Measurements from ENCODE around the gene ARHGEF17.

The ARHGEF17 gene

DNA sequence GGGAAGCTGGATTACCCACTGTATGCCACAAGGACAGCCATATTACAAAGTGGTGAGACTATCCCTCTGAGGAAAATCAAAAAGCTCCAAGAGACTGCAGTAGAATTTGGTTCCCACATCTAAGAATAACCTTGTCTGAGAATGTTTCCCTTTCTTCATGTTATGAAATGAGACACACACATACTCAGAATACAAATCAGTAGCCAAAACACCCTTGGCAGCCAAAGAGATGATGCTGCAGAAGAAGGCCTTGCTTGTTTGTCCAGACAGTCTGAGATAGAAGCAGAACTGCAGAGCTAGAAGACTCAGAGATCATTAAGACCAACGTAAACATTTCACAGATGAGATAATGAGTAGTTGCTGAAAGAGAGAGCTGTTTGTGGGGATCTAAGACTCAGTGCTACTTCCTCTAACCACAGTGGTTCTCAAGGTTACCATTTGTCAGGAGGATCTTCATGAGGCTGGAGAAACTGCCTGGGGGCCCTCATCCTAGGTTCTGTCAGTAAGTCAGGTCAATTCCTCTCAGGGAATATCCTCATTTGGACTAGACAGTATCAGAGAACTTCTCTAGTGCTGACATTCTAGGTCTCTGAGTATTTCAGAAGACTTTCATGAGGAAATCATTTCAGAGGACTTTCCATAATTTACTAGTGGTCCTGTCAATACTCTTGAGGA is 107.0 kb downstream of the ARHGEF17 start:
- no peaks in the 10 kb centered on the region for H3K4me1 ChIP-seq (ENCODE audit: control insufficient read depth, low read length)

DNA sequence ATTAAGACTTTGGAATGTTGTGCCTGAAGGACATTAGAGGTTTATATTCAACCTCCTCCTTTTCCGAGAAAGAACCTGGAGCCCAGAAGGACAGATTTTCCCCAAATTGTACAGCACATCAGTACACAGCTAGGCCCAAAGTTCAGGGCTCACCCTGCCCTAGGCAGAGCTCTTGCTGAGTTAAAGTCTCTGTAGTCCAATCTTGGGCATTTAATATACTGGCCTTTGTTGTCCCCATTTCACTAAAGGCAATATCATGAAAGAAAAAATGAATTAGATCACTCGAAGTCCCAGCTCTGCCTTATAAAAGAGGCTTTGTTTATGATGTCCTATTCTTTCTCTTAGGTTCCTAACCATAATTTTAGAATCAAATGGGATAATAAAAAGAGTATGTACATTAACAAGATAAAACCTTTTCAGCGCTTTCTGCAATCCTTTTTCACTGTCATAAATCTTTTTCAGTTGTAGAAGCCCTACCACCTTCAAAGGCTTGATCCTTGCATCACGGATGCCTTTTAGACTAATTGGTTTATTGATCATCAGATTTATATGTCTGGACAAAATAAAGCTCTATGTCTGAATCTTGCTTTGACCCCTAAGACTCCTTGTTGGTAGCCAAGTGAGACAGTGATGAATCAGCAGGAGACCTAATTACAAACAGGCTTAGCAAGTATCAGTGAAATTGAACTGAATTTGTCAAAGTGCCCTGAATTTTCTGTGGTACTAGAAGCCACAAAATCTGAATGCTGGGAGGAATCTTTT is 108.0 kb downstream of the ARHGEF17 start:
- no peaks in the 10 kb centered on the region for H3K9me2 ChIP-seq (replicated peaks; ENCODE audit: control insufficient read depth, low read length)
- no peaks in the 10 kb centered on the region for H3K4me1 ChIP-seq (ENCODE audit: control insufficient read depth, low read length)
- no peak overlapping the region for H3K27ac ChIP-seq (ENCODE audit: low read depth, low read length)
- no peaks in the 10 kb centered on the region for H3K79me2 ChIP-seq (ENCODE audit: control insufficient read depth, low read length)
- H3K36me3 ChIP-seq (ENCODE audit: control insufficient read depth, low read length): peaks cover 15% of the 10 kb centered on the region
- H4K20me1 ChIP-seq (ENCODE audit: control insufficient read depth, insufficient read depth, low read depth, low read length): no peaks in the 10 kb centered on the region; the same call in 1 of the 2 replicates
- H3K4me2 ChIP-seq (ENCODE audit: low read length): no peak overlapping the region
- H3K9me3 ChIP-seq (ENCODE audit: control insufficient read depth, insufficient read depth, low read length): no peaks in the 10 kb centered on the region
- H3K4me3 ChIP-seq (ENCODE audit: low read length): no peak overlapping the region
- H3F3A ChIP-seq (ENCODE audit: control insufficient read depth, insufficient read depth): no peaks in the 10 kb centered on the region
- no peaks in the 10 kb centered on the region for H3K27me3 ChIP-seq (ENCODE audit: control insufficient read depth, low read length)
- TF ChIP-seq, protein P1, sequence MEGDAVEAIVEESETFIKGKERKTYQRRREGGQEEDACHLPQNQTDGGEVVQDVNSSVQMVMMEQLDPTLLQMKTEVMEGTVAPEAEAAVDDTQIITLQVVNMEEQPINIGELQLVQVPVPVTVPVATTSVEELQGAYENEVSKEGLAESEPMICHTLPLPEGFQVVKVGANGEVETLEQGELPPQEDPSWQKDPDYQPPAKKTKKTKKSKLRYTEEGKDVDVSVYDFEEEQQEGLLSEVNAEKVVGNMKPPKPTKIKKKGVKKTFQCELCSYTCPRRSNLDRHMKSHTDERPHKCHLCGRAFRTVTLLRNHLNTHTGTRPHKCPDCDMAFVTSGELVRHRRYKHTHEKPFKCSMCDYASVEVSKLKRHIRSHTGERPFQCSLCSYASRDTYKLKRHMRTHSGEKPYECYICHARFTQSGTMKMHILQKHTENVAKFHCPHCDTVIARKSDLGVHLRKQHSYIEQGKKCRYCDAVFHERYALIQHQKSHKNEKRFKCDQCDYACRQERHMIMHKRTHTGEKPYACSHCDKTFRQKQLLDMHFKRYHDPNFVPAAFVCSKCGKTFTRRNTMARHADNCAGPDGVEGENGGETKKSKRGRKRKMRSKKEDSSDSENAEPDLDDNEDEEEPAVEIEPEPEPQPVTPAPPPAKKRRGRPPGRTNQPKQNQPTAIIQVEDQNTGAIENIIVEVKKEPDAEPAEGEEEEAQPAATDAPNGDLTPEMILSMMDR (IDR thresholded peaks at IDR 0.05; ENCODE audit: low read depth, low read length, poor library complexity, severe bottlenecking): no peak
- TF ChIP-seq EZH2phosphoT487 (IDR thresholded peaks at IDR 0.05; ENCODE audit: borderline replicate concordance, low read length): no peak

More for the DNA sequence above, 107.0 kb downstream of the ARHGEF17 start:
- H3K9me2 ChIP-seq (replicated peaks; ENCODE audit: control insufficient read depth, low read length): no peaks in the 10 kb centered on the region
- no peak overlapping the region for H3K4me2 ChIP-seq (ENCODE audit: low read length)
- H3K36me3 ChIP-seq (ENCODE audit: control insufficient read depth, low read length): peaks cover 18% of the 10 kb centered on the region
- no peak overlapping the region for H3K27ac ChIP-seq (ENCODE audit: low read depth, low read length)
- no peaks in the 10 kb centered on the region; the same call in 1 of the 2 replicates for H4K20me1 ChIP-seq (ENCODE audit: control insufficient read depth, insufficient read depth, low read depth, low read length)
- no peak overlapping the region for H3K4me3 ChIP-seq (ENCODE audit: low read length)
- no peaks in the 10 kb centered on the region for H3K9me3 ChIP-seq (ENCODE audit: control insufficient read depth, insufficient read depth, low read length)
- H3K79me2 ChIP-seq (ENCODE audit: control insufficient read depth, low read length): no peaks in the 10 kb centered on the region
- no peak for TF ChIP-seq EZH2phosphoT487 (IDR thresholded peaks at IDR 0.05; ENCODE audit: borderline replicate concordance, low read length)
- TF ChIP-seq, protein P1 (IDR thresholded peaks at IDR 0.05; ENCODE audit: low read depth, low read length, poor library complexity, severe bottlenecking): no peak
- H3F3A ChIP-seq (ENCODE audit: control insufficient read depth, insufficient read depth): no peaks in the 10 kb centered on the region
- no peaks in the 10 kb centered on the region for H3K27me3 ChIP-seq (ENCODE audit: control insufficient read depth, low read length)

DNA sequence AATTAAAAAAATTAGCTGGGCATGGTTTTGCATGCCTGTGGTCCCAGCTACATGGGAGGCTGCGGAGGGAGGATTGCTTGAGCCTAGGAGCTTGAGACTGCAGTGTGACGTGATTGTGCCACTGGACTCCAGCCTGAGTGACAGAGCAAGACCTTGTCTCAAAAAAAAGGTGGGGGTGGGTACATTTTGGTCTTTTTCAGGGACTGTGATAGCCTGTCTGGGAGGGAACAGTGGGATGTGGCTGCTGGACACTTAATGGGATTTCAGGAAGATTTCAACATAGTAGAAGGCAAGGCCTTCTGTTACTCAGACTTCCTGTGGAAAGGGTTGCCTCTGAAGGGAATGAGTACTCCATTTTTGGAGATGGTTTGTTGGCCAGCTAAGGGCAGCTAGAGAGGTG is 108.7 kb downstream of the ARHGEF17 start:
- H3F3A ChIP-seq (ENCODE audit: control insufficient read depth, insufficient read depth): no peaks in the 10 kb centered on the region
- TF ChIP-seq, protein P1 (IDR thresholded peaks at IDR 0.05; ENCODE audit: low read depth, low read length, poor library complexity, severe bottlenecking): no peak
- TF ChIP-seq EZH2phosphoT487 (IDR thresholded peaks at IDR 0.05; ENCODE audit: borderline replicate concordance, low read length): no peak
- H3K36me3 ChIP-seq (ENCODE audit: control insufficient read depth, low read length): peaks cover 15% of the 10 kb centered on the region
- no peaks in the 10 kb centered on the region for H3K27me3 ChIP-seq (ENCODE audit: control insufficient read depth, low read length)
- no peaks in the 10 kb centered on the region for H3K9me3 ChIP-seq (ENCODE audit: control insufficient read depth, insufficient read depth, low read length)
- no peak overlapping the region for H3K4me3 ChIP-seq (ENCODE audit: low read length)
- H3K4me1 ChIP-seq (ENCODE audit: control insufficient read depth, low read length): no peaks in the 10 kb centered on the region
- H3K9me2 ChIP-seq (replicated peaks; ENCODE audit: control insufficient read depth, low read length): no peaks in the 10 kb centered on the region
- H3K4me2 ChIP-seq (ENCODE audit: low read length): no peak overlapping the region
- H4K20me1 ChIP-seq (ENCODE audit: control insufficient read depth, insufficient read depth, low read depth, low read length): no peaks in the 10 kb centered on the region; the same call in 1 of the 2 replicates
- no peak overlapping the region for H3K27ac ChIP-seq (ENCODE audit: low read depth, low read length)
- no peaks in the 10 kb centered on the region for H3K79me2 ChIP-seq (ENCODE audit: control insufficient read depth, low read length)
